Stimulated activated CD4-positive, alpha-beta T cell treated with anti-CD3 and anti-CD28 coated beads, Interleukin-4, amount 100 ng/mL, for 48 hours (primary cell): ENCODE data around the gene DNAJB7.
"Not testable (repeated sequence)": the region's sequence is repeated elsewhere in the genome, so short reads cannot be mapped to it uniquely, and the experiment has no call there.

Experiments
- DNase-seq, 2 donors: peaks; one replicate each; pipeline ENCODE4 v3.0.0-alpha.2; 2020; ENCODE audit warnings: low read depth in 2 of 2

Gene DNAJB7

DNA sequence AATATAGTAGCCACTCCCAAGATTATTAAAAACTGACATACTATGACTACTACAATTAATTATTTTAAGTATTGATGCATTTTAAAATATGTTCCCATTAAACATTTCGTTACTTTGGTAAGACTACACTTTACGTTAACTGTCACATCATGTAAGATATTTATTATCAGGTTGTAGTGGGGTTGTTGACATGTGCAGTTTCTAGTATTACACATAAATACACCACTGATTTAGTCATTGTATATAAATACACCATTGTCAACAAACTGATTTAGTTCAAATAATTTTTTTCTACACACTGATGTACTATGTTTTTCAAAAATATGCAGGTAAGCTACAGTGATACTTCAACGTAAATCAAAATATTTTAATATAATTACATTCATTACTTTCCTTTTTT is 17.0 kb downstream of the DNAJB7 start:
- DNase-seq: no peak

DNA sequence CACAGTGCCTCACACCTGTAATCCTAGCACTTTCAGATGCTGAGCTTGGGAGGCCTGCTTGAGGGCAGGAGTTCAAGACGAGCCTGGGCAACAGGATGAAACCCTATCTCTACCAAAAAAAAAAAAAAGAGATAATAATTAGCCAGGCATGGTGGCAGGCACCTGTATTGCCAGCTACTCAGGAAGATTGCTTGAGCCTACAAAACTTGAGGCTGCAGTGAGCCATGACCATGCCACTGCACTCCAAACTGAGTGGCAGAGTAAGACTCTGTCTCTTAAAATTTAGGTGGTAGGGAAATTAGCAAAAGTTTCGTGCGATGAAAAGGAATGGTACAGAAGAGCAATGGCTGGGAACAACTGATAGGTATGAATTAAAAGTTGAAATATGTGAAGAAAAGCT is 23.4 kb downstream of the DNAJB7 start:
- no peak for DNase-seq

DNA sequence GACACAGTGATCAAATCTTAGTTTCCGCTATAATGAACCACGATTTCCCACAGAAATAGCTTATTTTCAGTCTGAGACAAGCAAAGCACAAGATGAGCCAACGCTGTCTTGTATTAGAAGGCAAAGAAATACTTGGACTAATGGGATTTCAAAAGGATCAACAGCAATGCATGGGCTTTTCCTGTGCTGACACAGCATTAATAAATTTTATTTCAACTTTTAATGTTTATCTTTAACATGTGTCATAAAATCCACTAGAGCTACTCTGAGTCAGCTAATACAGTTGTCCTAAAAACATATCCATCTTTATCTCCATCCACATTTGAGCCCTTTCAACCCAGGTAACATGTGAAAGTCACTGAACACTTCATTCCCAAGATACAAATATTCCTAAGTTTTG is 27.3 kb downstream of the DNAJB7 start:
- no peak for DNase-seq

DNA sequence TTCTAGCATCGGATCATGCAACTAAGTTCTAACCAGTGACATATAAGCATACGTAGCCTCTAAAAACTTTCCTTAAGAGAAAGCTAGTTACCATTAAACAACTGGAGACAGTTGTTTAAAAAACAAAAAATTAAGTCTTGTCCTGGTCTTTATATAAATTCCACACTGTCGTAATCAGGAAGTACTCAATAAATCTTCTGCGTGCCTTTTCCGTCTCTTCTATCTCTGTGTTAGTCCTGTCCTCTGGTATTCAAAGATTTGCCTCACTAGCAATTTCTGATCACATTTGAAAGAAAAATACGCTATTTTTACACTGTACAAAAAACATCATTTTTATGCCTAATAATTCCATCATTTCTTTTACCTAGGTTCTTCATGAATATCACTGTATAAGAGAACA is 32.8 kb downstream of the DNAJB7 start:
- no peak for DNase-seq

DNA sequence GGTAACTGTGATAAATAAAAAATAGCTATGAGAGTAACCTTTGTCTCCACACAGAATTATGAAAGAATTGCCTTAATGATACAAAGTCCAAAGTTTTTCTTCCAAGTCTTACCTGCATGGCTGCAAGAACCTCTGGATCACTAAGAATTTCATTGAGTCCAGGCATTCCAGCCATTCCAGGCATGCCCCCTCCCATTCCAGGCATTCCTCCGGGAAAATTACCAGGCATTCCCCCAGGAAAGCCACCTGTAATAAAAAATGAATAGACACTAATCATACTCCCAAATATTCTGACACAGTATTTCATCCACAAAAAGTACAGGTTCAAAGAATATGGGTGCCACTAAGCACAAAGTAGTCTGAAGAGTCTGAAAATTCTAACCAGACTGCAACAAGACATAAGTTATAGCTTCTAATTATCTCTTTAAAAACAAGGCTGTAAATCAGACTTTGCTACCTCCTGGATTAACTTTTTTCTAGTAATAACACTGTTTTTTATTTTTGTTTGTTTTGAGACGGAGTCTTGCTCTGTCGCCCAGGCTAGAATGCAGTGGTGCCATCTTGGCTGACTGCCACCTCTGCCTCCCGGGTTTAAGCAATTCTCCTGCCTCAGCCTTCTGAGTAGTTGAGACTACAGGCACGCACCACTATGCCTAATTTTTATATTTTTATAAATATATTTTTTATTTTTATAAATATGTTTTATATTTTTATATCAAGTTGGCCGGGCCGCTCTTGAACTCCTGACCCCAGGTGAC is 34.8 kb downstream of the DNAJB7 start:
- no peak for DNase-seq

DNA sequence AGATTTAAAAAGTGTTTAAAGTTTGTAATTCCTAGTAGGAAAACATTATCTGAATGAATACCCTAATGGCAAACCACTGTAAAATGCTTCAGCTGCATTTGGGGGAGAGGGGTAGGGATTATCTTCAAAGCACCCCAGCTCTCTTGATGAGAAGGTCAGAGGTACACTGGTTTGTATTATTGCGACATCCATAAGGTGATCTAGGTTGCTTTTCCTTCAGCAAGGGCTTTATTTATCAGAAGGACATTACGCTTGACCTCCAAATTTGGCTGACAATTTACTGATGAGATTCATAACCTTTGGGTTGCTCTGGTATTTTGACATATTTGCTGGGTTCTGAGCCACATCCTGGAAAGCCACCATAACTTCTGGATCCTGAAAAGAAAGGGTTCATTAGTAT is 35.6 kb downstream of the DNAJB7 start:
- DNase-seq: not testable (repeated sequence)

DNA sequence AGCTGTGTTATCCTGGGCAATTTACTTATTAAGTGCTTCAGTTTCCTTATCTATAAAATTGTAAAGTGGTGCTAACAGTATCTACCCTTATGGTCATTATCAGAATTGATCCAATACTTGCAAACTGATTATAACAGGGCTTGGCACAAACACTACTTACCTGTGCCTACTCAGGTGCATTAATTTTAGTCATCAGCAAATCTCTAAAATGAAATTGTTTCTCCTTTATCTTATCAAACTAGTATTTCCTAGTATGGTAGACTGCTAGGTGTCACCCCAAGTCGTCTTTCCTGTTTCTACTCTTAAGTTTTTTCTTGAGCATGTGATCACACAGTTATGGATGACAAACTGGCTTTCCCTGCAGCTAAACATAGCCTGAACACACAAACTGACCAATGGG is 38.5 kb downstream of the DNAJB7 start:
- DNase-seq: no peak

DNA sequence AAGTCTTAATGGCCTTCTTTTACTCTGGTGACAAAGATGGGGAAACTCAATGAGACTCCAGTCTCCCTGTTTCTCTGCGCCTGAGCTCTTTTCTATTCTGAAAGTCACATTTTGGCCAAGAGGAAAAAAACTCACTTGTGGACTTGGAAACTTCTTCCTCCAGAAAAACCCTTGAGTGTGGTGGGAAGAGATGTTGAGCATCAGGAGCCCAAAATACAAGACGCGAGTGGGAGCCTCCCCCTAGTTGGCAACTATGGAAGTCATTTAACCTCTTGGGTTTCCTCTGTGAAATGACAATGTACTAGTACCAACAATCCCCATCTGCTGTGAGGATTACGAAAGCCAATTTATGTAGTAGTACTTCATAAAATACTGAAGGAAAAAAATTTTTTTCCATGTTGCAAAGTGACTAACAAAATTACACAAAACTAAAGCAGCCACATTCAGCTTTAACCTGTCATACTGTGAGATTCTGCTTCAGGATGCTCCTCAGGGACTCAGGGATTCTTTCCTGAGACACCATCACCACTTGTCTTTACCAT is 42.2 kb downstream of the DNAJB7 start:
- peak in 1 of 2 donors; percentile 2 for DNase-seq

DNA sequence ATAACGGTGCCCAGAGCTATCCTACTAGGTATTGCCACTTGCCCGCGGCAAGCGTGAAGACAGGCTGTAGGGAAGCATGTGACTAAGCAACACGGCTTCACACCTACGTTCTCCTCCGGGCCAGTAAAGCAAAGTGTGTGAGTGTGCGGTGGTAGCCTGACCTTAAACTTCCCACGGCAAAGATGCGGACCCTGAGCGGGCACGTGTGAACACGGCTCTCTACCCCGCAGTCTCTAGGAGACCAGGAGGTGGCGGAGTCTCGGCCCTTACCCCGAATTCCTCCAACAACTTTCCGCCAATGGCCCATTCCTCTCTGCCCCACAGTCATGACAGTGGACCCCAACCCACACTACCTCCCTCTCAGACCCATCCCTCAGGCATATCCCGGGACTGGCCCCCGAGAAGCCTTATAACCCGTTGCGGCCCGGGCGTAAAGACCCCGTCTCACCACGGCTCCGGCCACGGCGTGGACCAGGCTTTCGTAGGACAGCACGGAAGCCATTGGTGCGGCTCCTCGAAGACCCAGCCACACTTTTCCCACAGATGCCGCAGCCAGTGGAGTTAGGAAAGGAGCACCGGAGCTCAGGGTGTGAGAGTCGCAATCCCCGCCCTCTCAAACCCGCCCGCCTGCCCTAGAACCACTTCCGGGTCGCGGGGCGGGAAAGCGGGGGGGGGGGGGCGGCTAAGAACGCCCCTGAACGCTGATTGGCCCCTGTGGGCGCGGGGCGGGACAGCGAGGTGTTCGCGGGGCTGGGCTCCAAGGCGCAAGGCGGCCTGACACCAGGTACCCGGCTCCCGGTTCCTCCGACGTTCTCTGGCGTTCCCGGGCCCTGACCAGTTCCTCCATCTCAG is 42.9 kb downstream of the DNAJB7 start, which contains the start of gene SLC25A17:
TSS of gene SLC25A17 (minus strand) at position 600 of the 852 bp plus-strand sequence. CDS start at position 502, 98 bp downstream.
- peak; percentile 77 to 85 for DNase-seq

DNA sequence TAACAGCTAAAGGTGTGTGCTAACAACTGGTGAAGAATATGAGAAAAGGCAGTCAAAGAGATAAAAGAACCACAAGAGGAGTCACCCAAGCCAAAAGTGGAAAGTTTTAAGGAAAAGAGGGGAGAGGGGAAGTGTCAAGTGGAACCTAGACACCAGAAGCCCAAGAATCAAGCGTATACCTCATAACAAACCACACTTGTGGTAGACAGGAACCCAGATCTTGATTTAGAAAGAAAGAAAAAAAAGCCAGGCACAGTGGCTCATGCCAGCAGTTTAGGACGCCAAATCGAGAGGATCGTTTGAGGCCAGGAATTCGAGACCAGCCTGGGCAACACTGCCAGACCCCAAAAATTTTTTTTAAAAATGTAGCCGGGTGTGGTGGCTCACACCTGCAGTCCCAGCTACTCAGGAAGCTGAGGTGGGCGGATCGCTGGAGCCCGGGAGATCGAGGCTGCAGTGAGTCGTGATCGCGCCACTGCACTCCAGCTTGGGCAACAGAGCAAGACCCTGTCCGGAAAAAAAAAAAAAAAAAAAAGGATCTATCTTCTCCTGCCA is 43.6 kb downstream of the DNAJB7 start:
- DNase-seq: no peak

DNA sequence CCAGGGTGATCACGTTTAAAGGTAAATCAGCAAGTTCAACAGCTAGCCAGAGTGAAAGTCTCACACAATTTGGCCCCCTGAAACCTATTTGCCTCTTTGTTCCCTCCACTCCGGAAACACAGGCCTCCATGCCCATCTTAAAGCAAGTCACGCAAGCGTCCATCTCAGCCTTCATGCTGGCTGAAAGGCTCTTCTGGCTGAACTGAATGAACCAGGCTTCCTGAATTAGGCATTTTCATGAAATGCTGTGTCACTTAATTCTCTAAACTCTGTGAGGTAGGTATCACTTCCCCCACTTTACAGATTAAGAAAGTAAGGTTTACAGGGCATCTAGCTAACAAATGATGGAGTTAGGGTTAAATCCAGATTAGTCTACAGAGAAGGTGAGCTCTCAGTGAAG is 44.2 kb downstream of the DNAJB7 start:
- DNase-seq: no peak

DNA sequence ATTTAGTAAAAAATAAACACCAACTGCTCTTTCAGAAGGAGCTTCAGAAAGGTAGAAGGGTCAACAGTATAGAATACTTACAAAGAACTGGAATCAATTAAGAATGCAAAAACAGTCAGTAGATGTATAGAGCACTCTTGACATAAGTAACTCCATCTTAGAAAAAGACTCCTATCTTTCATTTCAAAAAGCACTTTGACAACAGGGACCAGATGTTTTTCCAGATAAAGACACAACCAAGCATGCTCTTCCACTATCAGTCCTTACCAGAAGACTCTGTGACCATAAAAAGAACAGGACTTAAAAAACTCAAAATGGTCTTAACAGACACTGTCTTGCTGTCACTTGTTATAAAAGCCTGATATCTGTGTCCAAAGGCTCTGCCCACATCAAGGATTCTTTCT is 48.0 kb downstream of the DNAJB7 start:
- no peak for DNase-seq
